Transverse colon (tissue), 4 donors: ENCODE results near the gene LMX1A. TPM values are rescaled to one million over a fixed set of nuclear protein-coding genes. Genes with fewer than 3 reads are reported as not detected.

Experiments used
- DNase-seq: peaks from one replicate; pipeline ENCODE4 v3.0.0-alpha.2; 2019
- H3K27ac ChIP-seq, 4 donors: fragments of 200-600 bp; sonication (generic); 2 replicates each; pipeline ENCODE4 v1.5.1; 2016 to 2018; ENCODE audit warnings: inconsistent platforms in 4 of 4
- H3K27me3 ChIP-seq: fragments of 200-600 bp; sonication (generic); 2 replicates; pipeline ENCODE4 v1.5.1; 2017; ENCODE audit warnings: inconsistent platforms
- H3K36me3 ChIP-seq, 4 donors: fragments of 200-600 bp; sonication (generic); 2 replicates each; pipeline ENCODE4 v1.5.1; 2017 to 2019; ENCODE audit warnings: inconsistent platforms in 4 of 4
- H3K4me1 ChIP-seq, 4 donors: fragments of 200-600 bp; sonication (generic); 2 replicates each; pipeline ENCODE4 v1.5.1; 2017 to 2020; ENCODE audit warnings: inconsistent platforms in 4 of 4
- H3K4me3 ChIP-seq, 4 donors: fragments of 200-600 bp; sonication (generic); 1 replicate in 1 of 4; 2 replicates in 3 of 4; pipeline versions ENCODE4 v1.5.1 to v1.6.1; 2017 to 2019; ENCODE audit warnings: inconsistent platforms in 4 of 4
- H3K9me3 ChIP-seq, 2 donors: fragments of 200-600 bp; sonication (generic); 2 replicates each; pipeline ENCODE4 v1.5.1; 2017 to 2019; ENCODE audit warnings: inconsistent platforms in 2 of 2
- CTCF ChIP-seq, 5 experiments: fragments of 200-600 bp in 3 of 5; fragments of 450-650 bp in 2 of 5; sonication (generic) in 3 of 5; IDR thresholded peaks; 1 replicate in 2 of 5; 2 replicates in 3 of 5; pipeline ENCODE4 v1.5.1; 2016 to 2017; ENCODE audit warnings: antibody characterized with exemption in 5 of 5, inconsistent platforms in 3 of 5, mild to moderate bottlenecking in 2 of 5, moderate library complexity in 1 of 5
- EP300 ChIP-seq: sonication (generic); formaldehyde crosslinking; IDR thresholded peaks from one replicate; pipeline ENCODE4 v1.6.1; 2017; ENCODE audit warnings: antibody characterized with exemption, low read depth
- POLR2A ChIP-seq: fragments of 450-650 bp; IDR thresholded peaks from one replicate; pipeline ENCODE4 v1.6.1; 2016; ENCODE audit warnings: antibody characterized with exemption, mild to moderate bottlenecking, moderate library complexity
- POLR2AphosphoS5 ChIP-seq, 3 donors: sonication (generic); formaldehyde crosslinking; IDR thresholded peaks; one replicate each; pipeline ENCODE4 v1.6.1; 2016; ENCODE audit warnings: antibody characterized with exemption in 3 of 3
- WGBS, 2 donors: methylation state at CpG; one replicate each; pipeline ENCODE4 v1.1.5; 2018; ENCODE audit warnings: low coverage in 1 of 2; 5-methylcytosine and 5-hydroxymethylcytosine counted together
- in situ Hi-C, 4 donors: fragments of 200-750 bp; cut with MboI; loops; one replicate each; pipeline versions ENCODE4 v1.15.0 to v1.15.1; 2017; ENCODE audit warnings: low sequenced_read_pairs in 3 of 4, low pct_ligation_motif_present in 1 of 4, low pct_unique_long_range_greater_than_20kb in 1 of 4
- intact Hi-C: fragments of 100-400 bp; cut with DNase I; formaldehyde crosslinking; loops from one replicate; pipeline ENCODE4 v1.15.1; 2023; ENCODE audit warnings: low total_unique reads
- total RNA-seq, 4 donors: library from RNA; depleted of rRNA; stranded (reverse); fragments of >200 nt; gene quantifications; one replicate each; pipeline ENCODE4 v1.1.0, GENCODE V29; 2016

The LMX1A gene
- total RNA-seq, 4 donors from 2014 or later: 0.41 to 0.79 TPM; not detected in 2

DNA sequence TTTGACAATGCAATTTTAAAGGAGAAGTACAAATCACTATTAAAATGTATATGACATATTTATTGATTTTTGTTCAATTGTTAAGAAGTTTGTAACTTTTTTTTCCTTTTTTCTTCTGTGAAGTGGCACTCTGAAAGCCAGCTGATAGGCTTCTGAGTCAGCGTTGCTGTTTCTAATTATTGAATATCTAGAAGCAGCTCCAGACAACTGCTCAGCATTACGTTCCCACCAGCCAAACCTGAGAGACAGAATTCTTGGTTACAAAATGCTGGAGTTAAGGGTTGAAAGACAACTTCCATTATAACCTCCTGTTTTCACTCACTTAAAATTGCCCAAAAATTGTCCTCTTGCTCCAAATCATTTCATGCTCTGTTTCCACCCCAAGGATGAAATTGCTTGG, 31.4 kb upstream of the LMX1A start:
- in situ Hi-C loops: loop anchor here in 2 of 4 donors (25.0 kb wide), 1 partner anchor 524 kb away; no protein-coding TSS in a partner anchor
- H3K4me1 ChIP-seq: peaks cover 0 to 3% (median 0%) of the 10 kb centered on the region in 4 donors
- no peaks in the 10 kb centered on the region for H3K36me3 ChIP-seq
- H3K4me3 ChIP-seq: no peak overlapping the region
- whole genome bisulfite sequencing, 2 donors: 72 to 80% methylated on average over 2 of the region's 2 CpGs
- DNase-seq: no peak
- intact Hi-C loops: no loop called here
- H3K27me3 ChIP-seq: peaks cover 26% of the 10 kb centered on the region
- TF ChIP-seq CTCF (IDR thresholded peaks at IDR 0.05) (no peak), POLR2AphosphoS5 (IDR thresholded peaks at IDR 0.05) (no peak), POLR2A (no peak), EP300 (no peak)
- H3K9me3 ChIP-seq: no peaks in the 10 kb centered on the region
- H3K27ac ChIP-seq: no peak overlapping the region

GRCh38 chr1:165387505-165387904, 31.0 kb upstream of the LMX1A start:
- Histone ChIP-seq H3K4me1 (no peaks in the 10 kb centered on the region), H3K4me3 (no peak overlapping the region), H3K36me3 (no peaks in the 10 kb centered on the region), H3K27ac (no peak overlapping the region), H3K27me3 (peaks cover 26% of the 10 kb centered on the region), H3K9me3 (no peaks in the 10 kb centered on the region)
- no peak for TF ChIP-seq CTCF (IDR thresholded peaks at IDR 0.05)
- no peak for TF ChIP-seq EP300
- no peak for TF ChIP-seq POLR2A
- WGBS, 2 donors: 51 to 82% methylated on average over 2 of the region's 2 CpGs
- intact Hi-C loops: no loop called here
- in situ Hi-C loops: loop anchor here in 2 of 4 donors (25.0 kb wide), 1 partner anchor 525 kb away; no protein-coding TSS in a partner anchor
- no peak for DNase-seq

- in situ Hi-C loops: loop anchor here in 2 of 4 donors (25.0 kb wide), 1 partner anchor 528 kb away; no protein-coding TSS in a partner anchor
- WGBS, 2 donors: 75 to 83% methylated on average over 1 to 5 of the region's 5 CpGs
- no peak for DNase-seq
Measured at GRCh38 chr1:165383599-165384405, 27.3 kb upstream of the LMX1A start.

More at GRCh38 chr1:165383599-165384405, 27.3 kb upstream of the LMX1A start:
- H3K27me3 ChIP-seq: peaks cover 6% of the 10 kb centered on the region
- H3K9me3 ChIP-seq: no peaks in the 10 kb centered on the region
- H3K27ac ChIP-seq: peak overlapping the region in 1 of 4 donors; percentile 5
- intact Hi-C loops: no loop called here
- TF ChIP-seq CTCF (IDR thresholded peaks at IDR 0.05): no peak
- TF ChIP-seq POLR2AphosphoS5 (IDR thresholded peaks at IDR 0.05): no peak
- no peak for TF ChIP-seq EP300
- TF ChIP-seq POLR2A: no peak
- H3K36me3 ChIP-seq: no peaks in the 10 kb centered on the region
- no peaks in the 10 kb centered on the region for H3K4me1 ChIP-seq
- H3K4me3 ChIP-seq: no peak overlapping the region
